Mesenchymal stem cell (in vitro differentiated cells and primary cell): ENCODE results near the gene ERBB2.
"Not testable (repeated sequence)": the region's sequence is repeated elsewhere in the genome, so short reads cannot be mapped to it uniquely, and the experiment has no call there.

Experiments used
- DNase-seq: peaks from one replicate; pipeline ENCODE4 v3.0.0-alpha.2; 2013
- H2AFZ ChIP-seq: one replicate; pipeline ENCODE4 v1.6.1; 2013; ENCODE audit warnings: low read depth, mild to moderate bottlenecking, control low read depth, inconsistent platforms, low read length, moderate library complexity
- H2AK5ac ChIP-seq: 2 replicates; pipeline ENCODE4 v1.6.1; 2013; ENCODE audit warnings: low read length, moderate library complexity, mild to moderate bottlenecking, inconsistent platforms; ENCODE audit not compliant: severe bottlenecking
- H2BK120ac ChIP-seq: one replicate; pipeline ENCODE4 v1.6.1; 2013; ENCODE audit warnings: low read depth, mild to moderate bottlenecking, inconsistent platforms, low read length, moderate library complexity
- H2BK12ac ChIP-seq, 2 experiments: one replicate each; pipeline ENCODE4 v1.6.1; 2013; ENCODE audit warnings: inconsistent platforms in 2 of 2, low read length in 2 of 2, mild to moderate bottlenecking in 2 of 2, moderate library complexity in 2 of 2, control low read depth in 1 of 2
- H2BK15ac ChIP-seq: one replicate; pipeline ENCODE4 v1.6.1; 2013; ENCODE audit warnings: mild to moderate bottlenecking, low read depth, inconsistent platforms; ENCODE audit not compliant: poor library complexity, severe bottlenecking
- H2BK5ac ChIP-seq: 2 replicates; pipeline ENCODE4 v1.6.1; 2013; ENCODE audit warnings: low read depth, mild to moderate bottlenecking, low read length, control low read depth, inconsistent platforms; ENCODE audit not compliant: poor library complexity, severe bottlenecking
- H3K14ac ChIP-seq, 2 experiments: one replicate each; pipeline ENCODE4 v1.6.1; 2013; ENCODE audit warnings: inconsistent platforms in 2 of 2, low read length in 2 of 2, control low read depth in 1 of 2, mild to moderate bottlenecking in 1 of 2, moderate library complexity in 1 of 2
- H3K18ac ChIP-seq, 2 experiments: one replicate each; pipeline ENCODE4 v1.6.1; 2013; ENCODE audit warnings: inconsistent platforms in 2 of 2, low read length in 2 of 2, control low read depth in 1 of 2, low read depth in 1 of 2, mild to moderate bottlenecking in 1 of 2
- H3K23ac ChIP-seq, 2 experiments: one replicate each; pipeline ENCODE4 v1.6.1; 2013; ENCODE audit warnings: inconsistent platforms in 2 of 2, low read length in 2 of 2, mild to moderate bottlenecking in 2 of 2, moderate library complexity in 2 of 2, control low read depth in 1 of 2
- H3K27ac ChIP-seq: 2 replicates; pipeline ENCODE4 v1.5.1; 2013; ENCODE audit warnings: mild to moderate bottlenecking, moderate library complexity, low read length, control low read depth, inconsistent platforms; ENCODE audit not compliant: poor library complexity, severe bottlenecking
- H3K27me3 ChIP-seq, 2 experiments: 2 replicates each; pipeline versions ENCODE4 v1.6.1 to v1.7.0; 2013; ENCODE audit warnings: low read length in 2 of 2, mild to moderate bottlenecking in 2 of 2, moderate library complexity in 2 of 2, control low read depth in 1 of 2, inconsistent platforms in 1 of 2; ENCODE audit not compliant: control insufficient read depth in 1 of 2, insufficient read depth in 1 of 2
- H3K36me3 ChIP-seq, 2 experiments: 2 replicates each; pipeline versions ENCODE4 v1.6.1 to v1.7.0; 2013; ENCODE audit warnings: low read length in 2 of 2, control low read depth in 1 of 2, inconsistent platforms in 1 of 2, low read depth in 1 of 2, mild to moderate bottlenecking in 1 of 2; ENCODE audit not compliant: insufficient read depth in 2 of 2, control insufficient read depth in 1 of 2
- H3K4ac ChIP-seq, 2 experiments: one replicate each; pipeline ENCODE4 v1.6.1; 2013; ENCODE audit warnings: inconsistent platforms in 2 of 2, low read length in 2 of 2, mild to moderate bottlenecking in 2 of 2, moderate library complexity in 2 of 2, control low read depth in 1 of 2, low read depth in 1 of 2
- H3K4me1 ChIP-seq: 2 replicates; pipeline ENCODE4 v1.6.1; 2013; ENCODE audit warnings: low read depth, low read length, control low read depth; ENCODE audit not compliant: control insufficient read depth, insufficient read depth
- H3K4me2 ChIP-seq: 2 replicates; pipeline ENCODE4 v1.6.1; 2013; ENCODE audit warnings: low read length, mild to moderate bottlenecking, inconsistent platforms; ENCODE audit not compliant: poor library complexity, severe bottlenecking
- H3K4me3 ChIP-seq, 2 experiments: 2 replicates each; pipeline versions ENCODE4 v1.5.1 to v1.7.0; 2013; ENCODE audit warnings: low read length in 2 of 2, mild to moderate bottlenecking in 2 of 2, control low read depth in 1 of 2, low read depth in 1 of 2; ENCODE audit not compliant: insufficient read depth in 1 of 2
- H3K79me1 ChIP-seq: replicated peaks from 2 replicates; pipeline ENCODE4 v1.6.1; 2013; ENCODE audit warnings: mild to moderate bottlenecking, control low read depth, low read length, inconsistent platforms; ENCODE audit not compliant: poor library complexity, severe bottlenecking
- H3K9ac ChIP-seq: 2 replicates; pipeline ENCODE4 v1.7.0; 2013; ENCODE audit warnings: mild to moderate bottlenecking, low read length, moderate library complexity
- H3K9me3 ChIP-seq: 2 replicates; pipeline ENCODE4 v1.7.0; 2013; ENCODE audit warnings: mild to moderate bottlenecking, low read length; ENCODE audit not compliant: control insufficient read depth
- H4K8ac ChIP-seq: one replicate; pipeline ENCODE4 v1.6.1; 2013; ENCODE audit warnings: inconsistent platforms, mild to moderate bottlenecking, low read length, moderate library complexity
- H4K91ac ChIP-seq: one replicate; pipeline ENCODE4 v1.6.1; 2013; ENCODE audit warnings: mild to moderate bottlenecking, low read length, inconsistent platforms
- WGBS: methylation state at CpG from one replicate; pipeline ENCODE4 v1.1.7; 2013; ENCODE audit warnings: mixed read lengths; 5-methylcytosine and 5-hydroxymethylcytosine counted together

The ERBB2 gene

DNA sequence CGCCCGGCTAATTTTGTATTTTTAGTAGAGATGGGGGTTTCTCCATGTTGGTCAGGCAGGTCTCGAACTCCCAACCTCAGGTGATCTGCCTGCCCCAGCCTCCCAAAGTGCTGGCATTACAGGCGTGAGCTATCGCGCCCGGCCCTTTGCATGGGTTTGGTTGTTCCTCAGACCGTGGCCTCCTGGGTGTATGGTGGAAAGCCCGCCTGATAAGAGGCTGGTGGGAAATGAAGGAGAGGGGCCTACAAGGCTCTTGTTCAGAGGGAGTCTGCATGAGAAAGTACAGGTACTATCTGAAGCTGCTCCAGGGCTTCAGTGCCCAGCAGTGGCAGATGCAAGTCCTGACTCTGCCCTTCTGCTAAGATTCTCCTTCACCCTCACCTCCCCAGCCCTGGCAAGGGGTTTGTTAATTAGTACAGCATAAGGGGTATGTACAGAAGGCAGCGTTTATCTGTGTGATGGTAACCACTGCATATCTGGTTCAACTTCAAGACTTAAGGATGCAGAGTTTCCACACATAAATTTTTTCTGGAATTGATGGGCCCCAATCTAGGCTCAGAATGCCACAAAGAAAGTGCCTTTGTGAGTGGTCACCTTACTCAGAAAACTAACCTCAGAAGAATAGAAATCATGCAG is 62.1 kb downstream of the ERBB2 start:
- no peak overlapping the region for H2BK120ac ChIP-seq
- 97% methylated on average over 10 of the region's 10 CpGs for WGBS
- no peak overlapping the region for H2BK5ac ChIP-seq
- peaks cover 21 to 66% of the 10 kb centered on the region in 2 experiments for H3K27me3 ChIP-seq
- no peak for DNase-seq
- no peak overlapping the region for H2BK12ac ChIP-seq
- H3K4me1 ChIP-seq, result peaks cover 2% of the 10 kb centered on the region
- H3K18ac ChIP-seq, result no peak overlapping the region
- H2AK5ac ChIP-seq, result no peak overlapping the region
- no peaks in the 10 kb centered on the region for H3K79me1 ChIP-seq
- H3K4ac ChIP-seq, result no peak overlapping the region
- no peak overlapping the region for H3K9ac ChIP-seq
- no peak overlapping the region for H2BK15ac ChIP-seq
- H4K8ac ChIP-seq, result no peak overlapping the region
- no peak overlapping the region for H4K91ac ChIP-seq
- H2AFZ ChIP-seq, result no peak overlapping the region
- no peaks in the 10 kb centered on the region for H3K36me3 ChIP-seq
- no peak overlapping the region for H3K4me2 ChIP-seq
- no peaks in the 10 kb centered on the region for H3K9me3 ChIP-seq
- H3K23ac ChIP-seq, result no peak overlapping the region
- no peak overlapping the region for H3K14ac ChIP-seq
- no peak overlapping the region for H3K4me3 ChIP-seq
- no peak overlapping the region for H3K27ac ChIP-seq

DNA sequence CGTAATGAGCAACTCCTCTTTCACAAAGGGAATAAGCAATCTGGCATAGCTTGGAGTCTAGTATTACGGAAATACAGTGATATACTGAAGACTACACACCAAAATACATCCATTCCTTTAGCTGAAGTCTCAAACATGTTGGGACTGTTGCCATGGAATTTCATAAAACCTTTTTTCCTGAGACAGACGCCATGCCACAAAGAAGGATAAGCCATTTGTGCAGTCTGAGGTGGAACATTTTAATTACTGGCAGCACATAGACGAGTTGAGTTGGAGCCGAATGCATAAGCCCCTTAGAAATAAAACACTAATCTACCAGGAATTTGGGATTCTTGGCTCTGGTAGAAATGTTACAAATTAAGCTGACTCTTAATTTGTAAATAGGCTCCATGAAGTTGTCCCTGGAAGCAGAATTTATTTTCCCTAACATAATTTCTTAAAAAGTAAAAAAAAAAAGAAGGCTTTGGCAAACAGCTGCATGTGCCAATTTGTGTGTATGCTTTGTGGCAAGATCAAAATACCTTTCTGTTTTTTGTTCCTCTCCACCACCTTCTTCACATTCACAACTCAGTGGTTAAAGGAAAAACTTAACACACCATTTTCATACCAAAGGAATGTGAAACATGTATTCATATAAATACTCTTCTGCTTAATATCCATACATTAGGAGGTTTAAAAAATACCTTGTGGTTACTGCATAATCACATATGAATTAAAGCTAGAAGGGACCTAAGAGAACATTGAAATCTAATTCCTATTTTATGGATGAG is 63.4 kb downstream of the ERBB2 start:
- Histone ChIP-seq H4K8ac (no peak overlapping the region), H3K36me3 (no peaks in the 10 kb centered on the region), H2BK5ac (no peak overlapping the region), H3K79me1 (no peaks in the 10 kb centered on the region), H3K4me2 (no peak overlapping the region), H4K91ac (no peak overlapping the region), H2BK120ac (no peak overlapping the region), H3K9ac (no peak overlapping the region), H3K27ac (no peak overlapping the region), H3K4me1 (peaks cover 2% of the 10 kb centered on the region), H3K14ac (no peak overlapping the region), H3K4ac (no peak overlapping the region), H3K18ac (no peak overlapping the region), H3K4me3 (no peak overlapping the region), H2BK15ac (no peak overlapping the region), H2AFZ (no peak overlapping the region), H3K27me3 (peaks cover 22 to 65% of the 10 kb centered on the region in 2 experiments), H2AK5ac (no peak overlapping the region), H3K9me3 (no peaks in the 10 kb centered on the region), H2BK12ac (no peak overlapping the region), H3K23ac (no peak overlapping the region)
- 92% methylated on average over 5 of the region's 5 CpGs for WGBS
- DNase-seq, result no peak

DNA sequence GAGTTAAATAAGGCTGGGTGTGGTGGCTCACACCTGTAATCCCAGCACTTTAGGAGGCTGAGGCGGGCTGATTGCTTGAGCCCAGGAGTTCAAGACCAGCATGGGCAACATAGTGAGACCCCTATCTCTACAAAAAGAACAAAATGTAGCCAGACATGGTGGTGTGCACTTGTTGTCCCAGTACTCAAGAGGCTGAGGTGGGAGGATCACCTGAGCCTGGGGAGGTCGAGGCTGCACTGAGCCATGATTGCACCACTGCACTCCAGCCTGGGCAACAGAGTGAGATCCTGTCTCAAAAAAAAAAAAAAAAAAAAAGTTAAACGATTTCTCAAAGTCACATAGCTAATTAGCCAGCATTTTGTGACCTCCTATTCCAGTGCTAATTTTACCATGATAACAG is 64.3 kb downstream of the ERBB2 start:
- H3K18ac ChIP-seq, H2BK15ac ChIP-seq, DNase-seq, H3K4me2 ChIP-seq, H2AK5ac ChIP-seq, H2AFZ ChIP-seq, H4K8ac ChIP-seq, H3K4me1 ChIP-seq, H2BK5ac ChIP-seq, H3K14ac ChIP-seq, H3K9me3 ChIP-seq, H3K23ac ChIP-seq, H2BK120ac ChIP-seq, H3K79me1 ChIP-seq, H3K4ac ChIP-seq, H3K36me3 ChIP-seq, H4K91ac ChIP-seq, H3K4me3 ChIP-seq, H3K27ac ChIP-seq, H2BK12ac ChIP-seq, H3K9ac ChIP-seq: not testable (repeated sequence)
- WGBS, result 62% methylated on average over 2 of the region's 3 CpGs
- H3K27me3 ChIP-seq, result peaks cover 24 to 65% of the 10 kb centered on the region in 2 experiments

DNA sequence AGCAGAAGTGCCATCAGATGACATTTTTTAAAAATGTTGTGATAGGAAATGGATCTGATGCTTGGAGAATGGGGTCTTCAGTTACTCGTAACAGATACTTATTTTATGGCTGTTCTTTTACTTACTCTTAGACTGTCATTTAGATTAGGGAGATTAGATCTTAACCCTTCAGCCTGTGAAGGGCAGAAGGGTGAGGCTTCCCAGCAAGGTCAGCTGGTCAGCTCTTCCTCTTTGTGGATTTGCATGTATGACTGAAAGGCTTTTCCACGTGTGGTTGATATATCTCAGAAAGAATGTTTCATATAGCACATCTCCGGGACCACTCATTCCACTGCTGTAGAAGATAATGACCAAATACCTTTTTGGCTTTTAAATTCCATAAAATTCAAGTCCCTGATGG is 65.3 kb downstream of the ERBB2 start:
- Histone ChIP-seq H4K8ac (no peak overlapping the region), H3K9me3 (no peaks in the 10 kb centered on the region), H3K14ac (no peak overlapping the region), H2AFZ (no peak overlapping the region), H3K4me1 (peaks cover 2% of the 10 kb centered on the region), H3K4ac (no peak overlapping the region), H3K4me2 (no peak overlapping the region), H3K4me3 (no peak overlapping the region), H2BK12ac (no peak overlapping the region), H3K27ac (no peak overlapping the region), H2AK5ac (no peak overlapping the region), H2BK15ac (no peak overlapping the region), H3K9ac (no peak overlapping the region), H3K27me3 (peaks cover 24 to 67% of the 10 kb centered on the region in 2 experiments), H4K91ac (no peak overlapping the region), H3K79me1 (no peaks in the 10 kb centered on the region), H2BK120ac (no peak overlapping the region), H3K23ac (no peak overlapping the region), H2BK5ac (no peak overlapping the region), H3K18ac (no peak overlapping the region), H3K36me3 (no peaks in the 10 kb centered on the region)
- 40% methylated on average over 1 of the region's 3 CpGs for WGBS
- DNase-seq, result no peak
